Body of pancreas (tissue), 4 donors: ENCODE measurements around the gene MUSTN1.

ENCODE experiments used
- CTCF ChIP-seq, 7 experiments: fragments of 450-650 bp in 4 of 7; fragments of 200-600 bp in 3 of 7; sonication (generic) in 3 of 7; IDR thresholded peaks; one replicate each; pipeline ENCODE4 v1.5.1; 2016 to 2019; ENCODE audit warnings: antibody characterized with exemption in 7 of 7
- POLR2A ChIP-seq, 3 donors: fragments of 450-650 bp; IDR thresholded peaks; one replicate each; pipeline ENCODE4 v1.6.1; 2016; ENCODE audit warnings: antibody characterized with exemption in 3 of 3, mild to moderate bottlenecking in 2 of 3

GRCh38 chr3:52790741-52791140, 44.1 kb downstream of the MUSTN1 start:
- no peak for TF ChIP-seq CTCF (IDR thresholded peaks at IDR 0.05)
- no peak for TF ChIP-seq POLR2A (IDR thresholded peaks at IDR 0.05)
